ENCODE measurements around the gene CNTN1.

CNTN1 gene

GRCh38 chr12:41013881-41014642 is 321.8 kb downstream of the CNTN1 start:
- TF ChIP-seq GATA3 (IDR thresholded peaks at IDR 0.05; ENCODE audit: low read depth, low read length) (no peak), GATA2 (IDR thresholded peaks at IDR 0.05; ENCODE audit: low read depth, low read length) (no peak)

GRCh38 chr12:41014643-41015020 is 322.4 kb downstream of the CNTN1 start:
- TF ChIP-seq GATA2 (IDR thresholded peaks at IDR 0.05; ENCODE audit: low read depth, low read length) = no peak
- no peak for TF ChIP-seq GATA3 (IDR thresholded peaks at IDR 0.05; ENCODE audit: low read depth, low read length)

- no peak for TF ChIP-seq GATA2 (IDR thresholded peaks at IDR 0.05; ENCODE audit: low read depth, low read length)
- no peak for TF ChIP-seq GATA3 (IDR thresholded peaks at IDR 0.05; ENCODE audit: low read depth, low read length)
Measured at GRCh38 chr12:41018010-41018409, 325.8 kb downstream of the CNTN1 start.

GRCh38 chr12:41019461-41019860 is 327.2 kb downstream of the CNTN1 start:
- TF ChIP-seq GATA3 (IDR thresholded peaks at IDR 0.05; ENCODE audit: low read depth, low read length) (no peak), GATA2 (IDR thresholded peaks at IDR 0.05; ENCODE audit: low read depth, low read length) (no peak)

- TF ChIP-seq GATA2 (IDR thresholded peaks at IDR 0.05; ENCODE audit: low read depth, low read length) (no peak), GATA3 (IDR thresholded peaks at IDR 0.05; ENCODE audit: low read depth, low read length) (no peak)
Measured at GRCh38 chr12:41023836-41024235, 331.6 kb downstream of the CNTN1 start.

- TF ChIP-seq GATA3 (IDR thresholded peaks at IDR 0.05; ENCODE audit: low read depth, low read length) (no peak), GATA2 (IDR thresholded peaks at IDR 0.05; ENCODE audit: low read depth, low read length) (no peak)
Measured at GRCh38 chr12:41026151-41026550, 333.9 kb downstream of the CNTN1 start.

GRCh38 chr12:41032386-41032785 is 340.1 kb downstream of the CNTN1 start:
- TF ChIP-seq GATA2 (IDR thresholded peaks at IDR 0.05; ENCODE audit: low read depth, low read length) (no peak), GATA3 (IDR thresholded peaks at IDR 0.05; ENCODE audit: low read depth, low read length) (no peak)

- no peak for TF ChIP-seq GATA3 (IDR thresholded peaks at IDR 0.05; ENCODE audit: low read depth, low read length)
- TF ChIP-seq GATA2 (IDR thresholded peaks at IDR 0.05; ENCODE audit: low read depth, low read length) = no peak
Measured at GRCh38 chr12:41034686-41035085, 342.4 kb downstream of the CNTN1 start.

- TF ChIP-seq GATA2 (IDR thresholded peaks at IDR 0.05; ENCODE audit: low read depth, low read length) (no peak), GATA3 (IDR thresholded peaks at IDR 0.05; ENCODE audit: low read depth, low read length) (no peak)
Measured at GRCh38 chr12:41039461-41039860, 347.2 kb downstream of the CNTN1 start.

- TF ChIP-seq GATA2 (IDR thresholded peaks at IDR 0.05; ENCODE audit: low read depth, low read length) (no peak), GATA3 (IDR thresholded peaks at IDR 0.05; ENCODE audit: low read depth, low read length) (no peak)
Measured at GRCh38 chr12:41045509-41045908, 353.3 kb downstream of the CNTN1 start.

GRCh38 chr12:41049033-41049432 is 356.8 kb downstream of the CNTN1 start:
- no peak for TF ChIP-seq GATA2 (IDR thresholded peaks at IDR 0.05; ENCODE audit: low read depth, low read length)
- TF ChIP-seq GATA3 (IDR thresholded peaks at IDR 0.05; ENCODE audit: low read depth, low read length) = no peak

- TF ChIP-seq GATA2 (IDR thresholded peaks at IDR 0.05; ENCODE audit: low read depth, low read length) = no peak
- TF ChIP-seq GATA3 (IDR thresholded peaks at IDR 0.05; ENCODE audit: low read depth, low read length) = no peak
Measured at GRCh38 chr12:41051954-41052353, 359.7 kb downstream of the CNTN1 start.

- TF ChIP-seq GATA3 (IDR thresholded peaks at IDR 0.05; ENCODE audit: low read depth, low read length) (no peak), GATA2 (IDR thresholded peaks at IDR 0.05; ENCODE audit: low read depth, low read length) (no peak)
Measured at GRCh38 chr12:41052441-41052840, 360.2 kb downstream of the CNTN1 start.

- TF ChIP-seq GATA2 (IDR thresholded peaks at IDR 0.05; ENCODE audit: low read depth, low read length) = no peak
Measured at GRCh38 chr12:41053046-41053445, 360.8 kb downstream of the CNTN1 start.

- TF ChIP-seq GATA2 (IDR thresholded peaks at IDR 0.05; ENCODE audit: low read depth, low read length) (no peak), GATA3 (IDR thresholded peaks at IDR 0.05; ENCODE audit: low read depth, low read length) (no peak)
Measured at GRCh38 chr12:41055875-41056577, 363.8 kb downstream of the CNTN1 start.

All from SH-SY5Y (cell line).